Astrocyte of the hippocampus (primary cell): ENCODE results near the gene REXO1.

ENCODE experiments used
- DNase-seq: peaks from one replicate; pipeline ENCODE4 v3.0.0; 2011; ENCODE audit warnings: low read depth, low spot score

REXO1 gene

DNA sequence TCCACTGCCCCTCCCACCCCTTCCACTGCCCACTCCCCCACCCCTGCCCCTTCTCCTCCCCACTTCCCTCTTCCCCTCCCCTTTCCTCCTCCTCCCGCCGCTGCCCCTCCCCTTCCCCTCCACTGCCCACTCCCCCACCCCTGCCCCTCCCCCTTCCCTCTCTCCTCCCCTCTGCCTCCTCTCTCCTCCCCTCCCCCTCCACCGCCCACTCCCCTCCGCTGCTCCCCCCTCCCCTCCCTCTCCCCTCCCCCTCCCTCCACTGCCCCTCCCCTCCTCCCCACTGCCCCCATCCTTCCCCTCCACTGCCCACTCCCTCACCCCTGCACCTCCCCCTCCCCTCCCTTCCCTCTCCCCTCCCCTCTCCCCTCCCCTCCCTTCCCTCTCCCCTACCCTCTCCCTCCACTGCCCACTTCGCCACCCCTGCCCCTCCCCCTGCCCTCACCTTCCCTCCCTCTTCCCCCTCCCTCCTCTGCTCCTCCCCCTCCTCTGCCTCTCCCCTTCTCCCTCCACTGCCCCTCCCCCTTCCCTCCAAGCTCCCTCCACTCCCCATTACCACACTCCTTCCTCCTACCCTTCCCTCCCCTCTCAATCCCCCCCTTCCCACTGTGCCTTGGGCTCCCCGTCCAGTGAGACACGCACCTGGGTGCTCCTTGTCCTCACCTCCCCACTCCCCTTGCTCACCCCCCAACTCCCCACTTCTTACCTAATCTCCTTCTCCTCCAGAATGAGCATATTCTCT, 58.1 kb downstream of the REXO1 start:
- no peak for DNase-seq

DNA sequence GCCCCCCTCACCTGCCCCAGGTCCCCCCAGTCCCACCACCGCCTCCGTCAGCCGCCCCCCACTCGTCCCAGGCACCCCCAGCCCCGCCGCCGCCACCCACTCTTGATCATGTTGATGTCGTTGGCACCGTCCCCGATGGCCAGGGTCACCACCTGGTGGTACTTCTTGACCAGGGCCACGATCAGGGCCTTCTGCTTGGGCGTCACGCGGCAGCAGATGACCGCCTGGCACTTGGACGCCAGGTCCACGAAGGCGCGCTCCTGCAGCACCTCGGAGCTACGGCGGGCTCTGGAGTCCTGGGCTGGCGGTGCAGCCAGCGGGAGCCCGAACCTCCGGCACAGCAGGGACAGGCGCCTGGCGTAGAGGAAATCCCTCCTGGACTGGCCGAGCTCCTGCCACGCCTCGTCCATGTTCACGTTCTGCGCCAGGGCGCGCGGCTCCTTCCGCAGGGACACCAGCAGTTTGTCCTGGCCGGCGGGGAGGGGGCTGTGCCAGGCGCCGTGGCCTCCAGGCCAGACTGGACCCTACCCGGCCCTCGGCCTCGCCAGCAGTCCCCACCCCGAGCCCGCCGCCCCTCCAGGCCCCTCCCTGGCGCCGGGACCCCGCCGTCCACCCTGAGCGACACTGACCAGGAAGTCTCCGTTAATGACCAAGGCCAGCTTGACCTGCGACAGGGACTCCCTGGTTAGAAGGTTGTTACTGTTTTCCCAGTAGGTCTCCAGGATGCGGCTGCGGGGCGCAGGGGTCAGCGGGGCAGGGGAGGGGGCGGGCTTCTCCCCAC, 58.8 kb downstream of the REXO1 start:
- DNase-seq, result no peak

DNA sequence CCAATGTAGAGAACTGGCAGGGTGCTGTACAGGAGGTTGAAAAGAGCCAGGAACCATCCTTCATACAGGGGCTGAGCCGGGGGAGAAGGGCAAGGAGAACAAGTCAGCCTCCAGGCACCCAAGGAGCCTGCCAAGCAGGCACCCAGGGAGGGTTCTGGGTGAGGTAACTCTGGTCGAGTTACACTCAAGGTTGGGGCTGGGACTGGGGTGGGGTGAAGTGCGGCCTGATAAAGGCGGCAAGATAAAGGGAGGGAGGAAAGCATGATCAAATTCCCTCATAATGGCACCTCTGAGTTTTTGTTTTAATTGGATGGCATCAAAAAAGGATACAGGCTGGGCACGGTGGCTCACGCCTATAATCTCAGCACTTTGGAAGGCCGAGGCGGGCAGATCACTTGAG, 61.2 kb downstream of the REXO1 start:
- DNase-seq, result no peak

DNA sequence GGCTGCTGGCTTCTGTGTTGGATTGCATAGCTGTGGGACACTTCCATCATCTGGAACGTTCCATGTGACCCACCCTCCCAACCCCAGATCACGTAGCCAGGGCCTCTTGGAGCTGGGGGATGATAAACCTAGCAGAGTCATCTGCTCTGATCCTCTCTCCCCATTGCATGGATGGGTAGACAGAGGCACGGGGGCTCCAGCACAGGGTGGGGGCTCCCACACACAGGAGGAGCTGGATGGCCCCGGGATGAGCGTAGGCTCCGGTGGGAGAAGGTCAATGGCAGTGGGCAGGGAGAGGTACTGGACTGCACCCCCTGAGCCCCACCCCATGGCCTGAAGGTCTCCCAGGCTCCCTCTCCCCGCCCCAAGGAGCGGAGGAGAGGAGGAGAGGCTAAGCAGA, 61.6 kb downstream of the REXO1 start:
- no peak for DNase-seq

DNA sequence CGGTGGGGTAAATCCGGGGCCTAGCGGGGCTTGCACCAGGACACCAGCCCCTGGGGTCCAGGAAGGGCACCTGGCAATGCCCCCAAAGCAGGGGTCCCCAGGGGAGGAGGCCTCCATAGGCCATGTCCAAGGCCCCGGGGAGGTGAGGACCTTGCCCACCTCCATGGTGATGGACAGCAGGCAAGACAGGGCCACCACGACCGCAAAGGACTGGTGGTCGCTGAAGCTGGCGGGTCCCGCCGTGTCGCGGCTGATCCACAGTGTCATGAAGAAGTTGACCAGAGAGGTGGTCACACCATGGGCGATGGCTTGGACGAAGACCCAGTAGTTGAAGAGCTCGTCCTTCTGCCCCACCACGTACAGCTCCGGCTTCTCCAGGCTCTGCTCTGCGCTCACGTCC, 63.0 kb downstream of the REXO1 start:
- no peak for DNase-seq

DNA sequence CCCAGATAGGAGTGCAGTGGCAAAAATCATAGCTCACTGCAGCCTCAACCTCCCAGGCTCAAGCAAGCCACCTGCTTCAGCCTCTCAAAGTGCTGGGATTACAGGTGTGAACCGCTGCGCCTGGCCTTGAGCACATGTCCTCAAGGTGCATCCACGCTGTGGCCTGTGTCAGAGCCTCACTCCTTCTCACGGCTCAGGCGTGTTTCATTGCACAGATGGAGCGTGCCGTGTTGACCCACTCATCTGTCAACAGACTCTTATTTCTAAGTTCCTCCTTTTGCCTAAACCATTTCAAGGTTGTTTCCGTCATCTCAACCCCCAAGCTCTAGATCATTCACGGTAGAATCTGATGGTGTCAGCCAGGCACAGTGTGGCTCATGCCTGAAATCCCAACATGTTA, 64.4 kb downstream of the REXO1 start:
- DNase-seq, result no peak

DNA sequence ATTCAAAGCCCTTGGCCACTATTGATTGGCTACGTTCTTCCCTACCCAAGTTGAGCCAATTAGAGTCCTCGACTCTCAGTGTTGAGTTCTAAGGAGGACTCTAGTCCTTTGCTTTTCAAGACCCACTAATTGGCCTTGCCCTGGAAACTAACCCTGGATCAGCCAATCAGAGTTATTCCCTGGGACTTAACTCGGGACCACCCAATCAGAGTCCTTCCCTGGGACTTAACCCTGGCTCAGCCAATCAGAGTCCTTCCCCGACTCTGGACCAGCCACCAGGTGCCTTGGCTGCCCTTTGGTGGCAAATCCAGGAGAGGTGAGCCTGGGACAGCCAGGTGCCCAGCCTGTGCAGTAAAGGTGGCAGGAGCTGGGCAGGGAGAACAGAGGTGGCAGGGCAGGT, 64.9 kb downstream of the REXO1 start:
- DNase-seq, result no peak

DNA sequence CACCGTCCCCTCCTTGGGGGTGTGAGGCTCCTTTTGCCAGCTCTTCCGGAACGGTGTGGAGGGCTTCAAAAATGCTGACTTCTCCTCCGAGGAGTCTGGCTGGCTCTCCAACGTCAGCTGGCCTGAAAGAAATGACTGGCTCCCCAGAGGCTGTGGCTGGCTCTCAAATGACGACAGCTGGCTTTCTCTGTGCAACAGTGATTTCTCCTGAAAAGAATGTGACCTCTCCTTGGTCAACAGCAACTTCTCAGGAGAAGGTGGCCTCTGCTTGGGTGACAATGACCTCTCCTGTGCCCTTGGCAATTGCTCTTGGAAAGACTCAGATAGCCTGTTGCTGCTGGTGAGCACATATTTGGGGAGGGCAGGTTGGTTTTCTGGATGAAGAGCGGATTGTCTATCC, 65.8 kb downstream of the REXO1 start:
- DNase-seq, result no peak

DNA sequence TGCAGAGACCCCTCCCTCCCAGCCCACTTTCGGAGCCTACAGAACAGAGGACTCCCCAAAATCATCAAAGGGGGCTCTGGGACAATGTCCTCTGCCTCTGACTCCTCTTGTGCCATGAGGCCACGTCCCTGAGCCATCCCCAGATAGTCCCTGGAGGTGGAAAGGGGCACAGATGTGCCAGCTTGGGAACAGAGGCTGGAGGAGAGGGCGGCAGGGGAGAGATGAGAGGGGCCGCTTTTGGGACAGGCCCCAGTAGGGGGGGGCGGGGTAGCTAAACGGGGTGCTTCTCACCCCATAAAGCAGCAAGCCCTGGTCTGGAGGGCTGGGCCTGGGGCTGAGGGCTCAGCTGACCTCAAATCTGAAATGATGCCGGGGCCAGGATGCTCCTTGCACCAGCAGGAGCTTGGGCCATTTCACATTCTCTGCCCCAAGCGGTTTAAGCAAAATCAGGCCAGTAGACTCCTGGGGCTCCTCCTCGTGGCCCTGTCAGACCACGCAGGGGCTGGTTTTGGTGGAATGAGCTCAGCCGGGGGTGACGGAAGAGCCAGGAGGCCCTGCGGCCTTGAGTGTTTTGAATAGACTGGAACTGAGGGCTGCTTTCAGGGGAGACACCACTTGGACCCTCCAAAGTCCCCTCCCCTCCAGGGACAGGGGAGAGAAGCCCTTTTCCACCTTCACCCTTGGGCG, 67.9 kb downstream of the REXO1 start:
- DNase-seq, result peak; percentile 33

DNA sequence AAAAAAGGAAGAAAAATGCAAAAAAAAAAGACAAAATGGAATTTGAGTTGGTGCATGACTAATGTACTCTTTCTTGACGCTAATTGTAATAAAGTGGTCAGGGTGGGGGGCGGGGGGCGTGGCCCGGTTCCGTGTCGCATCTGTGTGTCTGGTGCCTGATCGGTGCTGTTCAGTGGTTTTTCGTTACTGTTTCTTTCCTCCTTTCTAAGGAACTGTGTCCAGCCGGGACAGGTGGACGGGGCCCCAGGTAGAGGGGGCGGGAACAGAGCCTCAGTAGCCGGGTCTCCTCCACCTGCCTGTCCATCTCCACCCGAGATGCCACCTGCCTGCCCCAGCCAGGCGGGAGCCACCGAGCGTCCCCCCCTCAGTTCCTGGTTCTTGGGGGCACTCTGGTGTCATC, 68.7 kb downstream of the REXO1 start:
- DNase-seq, result no peak

DNA sequence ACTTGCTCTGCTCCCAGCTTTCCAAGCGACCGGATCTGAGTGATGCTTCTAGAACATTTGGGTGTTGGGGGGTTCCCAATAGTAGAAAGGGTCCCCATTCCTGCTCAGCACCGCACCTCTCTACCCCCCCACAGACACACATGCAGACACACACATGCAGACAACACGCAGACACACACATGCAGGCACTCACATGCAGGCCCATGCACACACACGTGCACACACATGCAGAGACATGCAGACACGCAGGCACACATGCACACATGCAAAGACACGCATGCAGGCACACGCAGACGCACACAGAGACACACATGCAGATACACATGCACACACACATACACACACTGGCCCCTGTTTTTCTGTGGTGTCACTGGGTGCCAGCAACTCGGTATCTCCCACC, 71.1 kb downstream of the REXO1 start:
- no peak for DNase-seq

DNA sequence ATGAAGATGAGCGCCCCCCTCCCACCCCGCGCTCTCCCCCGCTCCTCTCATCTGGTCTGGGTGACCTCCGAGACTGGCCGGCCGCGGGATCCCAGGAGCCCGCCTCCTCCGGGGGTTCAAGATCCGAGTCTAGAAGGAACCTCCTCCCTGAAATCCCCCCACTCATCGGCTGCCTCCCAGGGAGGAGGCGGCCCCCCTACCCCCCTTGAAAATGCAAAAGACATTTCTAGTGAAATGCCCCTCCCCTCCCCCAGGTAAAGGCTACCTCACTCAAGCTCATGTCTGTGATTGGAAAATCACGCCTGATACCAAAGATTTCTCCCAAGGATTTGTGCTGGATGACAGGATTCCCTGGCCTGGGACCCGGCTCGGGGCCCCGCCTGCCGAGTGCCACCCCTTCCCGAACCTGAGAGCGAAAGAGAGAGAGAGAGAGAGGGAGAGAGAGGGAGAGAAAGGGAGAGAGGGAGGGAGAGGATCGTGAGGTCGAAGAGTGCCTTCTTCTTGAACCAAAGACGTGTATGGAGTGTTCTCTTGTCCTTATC, 71.6 kb downstream of the REXO1 start:
- no peak for DNase-seq

DNA sequence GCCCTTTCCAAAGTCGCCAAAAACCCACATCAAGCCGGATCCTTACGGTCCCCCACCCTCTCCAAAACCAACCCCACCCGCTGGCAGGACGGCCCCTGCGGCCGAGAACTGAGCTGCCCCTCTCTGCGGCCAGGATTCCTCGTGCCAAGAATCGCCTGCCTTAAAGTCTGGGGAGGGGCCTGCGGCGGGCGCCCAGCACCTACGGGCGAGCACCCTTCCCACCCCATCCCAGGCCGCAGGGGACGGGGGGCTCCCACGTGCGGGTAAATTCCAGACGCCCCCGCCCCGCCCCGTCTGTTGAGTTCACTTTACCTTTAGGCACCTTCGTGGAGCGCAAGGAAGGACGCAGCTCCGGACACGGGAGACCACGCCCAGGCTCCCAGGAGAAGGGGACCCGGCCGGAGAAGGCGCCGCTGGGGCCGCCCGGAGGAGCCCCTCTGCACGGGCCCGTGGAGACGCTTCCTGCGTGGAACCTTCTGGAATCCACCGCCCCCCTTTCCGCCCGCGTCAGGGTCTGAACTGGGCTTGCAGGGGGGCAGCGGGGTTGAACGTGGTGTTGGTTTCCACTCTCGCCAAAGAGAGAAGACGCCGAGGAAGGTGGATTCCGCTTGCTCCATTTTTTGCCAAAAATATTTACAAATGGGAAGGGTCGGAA, 72.2 kb downstream of the REXO1 start:
- DNase-seq, result no peak

DNA sequence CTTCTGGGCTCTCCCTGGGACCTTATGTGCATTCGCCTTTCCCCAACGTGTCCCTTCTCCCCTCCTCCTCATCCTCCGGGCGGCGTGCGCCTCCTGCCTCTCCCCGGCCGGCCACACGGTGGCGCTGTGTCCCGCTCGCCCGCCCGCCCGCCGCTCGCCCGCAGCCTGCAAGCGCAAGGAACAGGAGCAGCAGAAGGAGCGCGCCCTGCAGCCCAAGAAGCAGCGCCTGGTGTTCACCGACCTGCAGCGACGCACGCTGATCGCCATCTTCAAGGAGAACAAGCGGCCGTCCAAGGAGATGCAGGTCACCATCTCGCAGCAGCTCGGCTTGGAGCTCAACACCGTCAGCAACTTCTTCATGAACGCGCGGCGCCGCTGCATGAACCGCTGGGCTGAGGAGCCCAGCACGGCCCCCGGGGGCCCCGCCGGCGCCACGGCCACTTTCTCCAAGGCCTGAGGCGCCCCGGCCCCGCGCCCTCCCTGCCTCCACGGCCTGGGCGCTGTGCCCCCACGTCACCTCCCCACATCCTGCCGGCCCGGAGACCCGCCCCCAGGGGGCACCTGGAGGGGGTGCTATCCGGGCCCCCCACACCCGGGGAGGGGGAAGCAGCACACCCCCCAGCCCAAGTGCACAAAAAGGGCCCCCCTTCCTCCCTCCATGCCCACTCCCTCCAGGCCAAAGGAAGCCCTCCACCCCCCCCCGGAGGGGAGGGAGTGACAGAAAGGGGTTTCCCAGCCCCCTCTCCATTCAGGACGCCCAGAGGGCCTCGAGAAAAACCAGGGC, 73.1 kb downstream of the REXO1 start:
- peak; percentile 33 for DNase-seq

DNA sequence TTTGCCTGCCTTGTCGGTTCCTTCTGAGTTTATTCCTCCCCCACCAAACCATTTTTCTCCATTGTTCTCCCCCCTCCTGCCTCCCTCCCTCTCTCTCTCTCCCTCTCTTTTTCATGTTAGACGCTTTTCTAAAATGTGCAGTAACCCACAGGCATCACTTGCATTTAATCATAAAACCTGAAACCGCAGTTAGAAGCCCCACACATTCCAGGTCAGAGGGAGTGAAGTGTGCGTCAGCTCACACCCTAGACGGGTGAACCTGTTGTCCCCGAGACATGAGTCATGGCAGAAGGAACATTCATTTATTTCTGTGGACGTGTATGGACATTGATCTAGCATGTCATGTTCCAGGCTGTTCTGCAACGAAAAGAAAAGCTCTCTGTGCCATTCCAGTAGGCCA, 75.1 kb downstream of the REXO1 start:
- peak; percentile 37 for DNase-seq

DNA sequence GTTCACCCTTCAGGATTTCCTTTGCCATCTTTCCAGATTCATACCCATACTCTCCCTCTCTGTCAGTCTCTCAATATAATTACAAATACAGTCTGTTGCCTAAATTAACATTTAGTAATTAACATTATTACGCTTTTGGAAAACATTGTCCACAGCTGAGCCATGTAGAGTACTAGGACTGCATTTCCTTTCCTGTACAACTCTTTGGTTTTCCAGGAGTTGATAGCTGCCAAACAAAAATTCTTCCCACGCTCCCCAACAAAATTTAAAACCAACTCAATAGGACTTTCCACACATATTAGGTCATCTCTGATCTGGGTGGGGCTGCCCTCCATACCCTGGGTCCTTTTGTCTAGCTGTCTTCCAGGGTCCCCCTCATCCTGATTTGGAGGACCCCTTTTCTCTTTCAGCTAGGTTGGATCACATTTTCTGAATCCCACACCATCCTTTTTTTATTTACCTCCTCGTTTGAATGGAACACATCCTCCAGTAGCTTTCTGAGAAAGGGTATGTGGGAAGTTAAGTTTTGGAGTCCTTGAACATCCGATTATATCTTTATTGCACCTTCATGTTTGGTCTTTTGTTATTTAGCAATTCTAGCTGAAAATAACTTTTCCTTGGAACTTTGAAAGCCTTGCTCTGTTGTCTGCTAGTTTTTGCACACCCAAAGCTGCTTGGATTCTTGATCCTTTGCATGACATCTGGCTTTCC, 77.3 kb downstream of the REXO1 start:
- no peak for DNase-seq

DNA sequence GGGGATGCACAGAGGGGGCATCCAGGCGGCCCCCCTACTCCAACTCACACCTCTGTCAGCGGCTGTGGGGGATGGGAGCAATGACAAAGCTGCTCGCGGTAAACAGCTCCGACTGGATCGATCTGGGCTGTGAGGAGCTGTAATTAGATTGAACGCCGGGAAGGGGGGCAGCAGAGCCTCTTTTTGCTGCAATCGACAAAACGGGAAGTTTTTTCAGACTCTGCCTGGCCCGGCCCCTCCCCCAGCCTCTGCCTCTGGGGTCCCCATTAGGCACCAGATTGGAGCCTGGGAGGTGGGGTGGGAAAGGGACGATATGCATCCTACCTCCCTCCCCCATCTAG, 78.7 kb downstream of the REXO1 start:
- no peak for DNase-seq

DNA sequence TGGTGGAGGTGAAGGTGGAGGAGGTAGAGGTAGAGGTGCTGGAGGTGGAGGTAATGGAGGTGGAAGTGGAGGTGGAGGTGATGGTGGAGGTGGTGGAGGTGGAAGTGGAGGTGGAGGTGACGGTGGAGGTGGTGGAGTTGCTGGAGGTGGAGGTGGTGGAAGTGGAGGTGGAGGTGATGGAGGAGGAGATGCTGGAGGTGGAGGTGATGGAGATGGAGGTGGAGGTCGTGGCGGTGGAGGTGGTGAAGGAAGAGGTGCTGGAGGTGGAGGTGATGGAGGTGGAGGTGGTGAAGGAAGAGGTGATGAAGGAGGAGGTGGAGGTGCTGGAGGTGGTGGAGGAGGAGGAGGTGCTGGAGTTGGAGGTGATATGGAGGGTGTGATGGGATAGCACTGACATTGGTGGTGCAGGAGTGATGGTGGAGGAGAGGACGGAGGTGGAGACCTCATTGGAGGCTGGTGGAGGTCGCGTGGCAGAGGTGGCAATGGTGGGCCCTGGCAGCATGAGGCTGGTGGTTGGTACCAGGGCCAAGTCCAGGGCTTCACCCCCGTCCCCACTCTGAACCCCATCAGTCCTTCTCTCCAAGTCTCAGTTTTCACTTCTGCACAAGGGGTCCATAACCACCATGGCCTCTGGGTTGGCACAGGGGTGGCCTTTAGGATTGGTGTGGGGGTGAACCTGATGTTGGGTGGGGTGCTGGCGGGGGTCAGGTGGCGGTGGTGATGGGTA, 79.2 kb downstream of the REXO1 start:
- DNase-seq, result no peak

DNA sequence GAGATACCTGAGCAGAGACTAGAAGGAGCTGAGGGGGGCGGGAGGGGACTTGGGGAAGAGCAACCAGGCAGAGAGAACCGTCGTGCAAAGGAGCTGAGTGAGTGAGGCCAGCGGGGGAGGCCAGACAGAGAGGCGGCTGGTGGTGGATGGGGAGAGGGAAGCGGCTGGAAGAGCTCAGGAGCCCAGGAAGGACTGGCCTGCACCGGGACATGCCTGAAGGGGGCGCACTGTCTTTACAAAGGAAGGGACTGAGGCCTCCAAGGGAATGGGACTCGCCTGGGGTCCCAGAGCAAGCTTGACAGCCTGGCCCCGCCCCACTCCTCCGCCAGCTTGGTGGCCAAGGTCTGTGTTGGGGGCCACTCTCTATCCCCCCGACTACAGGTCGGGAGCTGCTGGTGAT, 80.0 kb downstream of the REXO1 start:
- DNase-seq, result no peak

DNA sequence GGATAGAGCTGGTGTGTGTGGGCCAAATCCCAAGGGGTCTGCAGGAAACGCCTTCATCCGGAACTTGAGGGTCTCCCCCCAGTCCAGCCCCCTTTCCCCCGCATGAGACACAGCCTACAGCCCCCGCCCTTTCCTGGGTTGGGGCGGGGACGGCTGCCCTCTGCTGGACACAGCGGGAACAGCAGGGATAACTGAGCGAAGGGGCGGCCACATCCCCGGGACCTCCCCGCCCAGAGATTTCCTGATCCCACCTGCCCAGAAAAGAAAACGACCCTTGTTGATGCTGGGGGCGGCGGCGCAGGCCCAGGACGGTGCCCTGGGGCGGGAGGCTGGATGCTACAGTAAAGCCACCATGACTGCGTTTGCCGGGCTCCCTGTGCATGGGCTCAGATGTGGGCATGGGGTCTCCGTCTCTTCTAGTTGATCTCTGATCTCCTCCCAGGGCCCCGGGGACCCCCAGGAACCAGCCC, 80.8 kb downstream of the REXO1 start:
- DNase-seq, result peak; percentile 66
